ENCODE measurements around the gene SKOR1.

Gene SKOR1

DNA sequence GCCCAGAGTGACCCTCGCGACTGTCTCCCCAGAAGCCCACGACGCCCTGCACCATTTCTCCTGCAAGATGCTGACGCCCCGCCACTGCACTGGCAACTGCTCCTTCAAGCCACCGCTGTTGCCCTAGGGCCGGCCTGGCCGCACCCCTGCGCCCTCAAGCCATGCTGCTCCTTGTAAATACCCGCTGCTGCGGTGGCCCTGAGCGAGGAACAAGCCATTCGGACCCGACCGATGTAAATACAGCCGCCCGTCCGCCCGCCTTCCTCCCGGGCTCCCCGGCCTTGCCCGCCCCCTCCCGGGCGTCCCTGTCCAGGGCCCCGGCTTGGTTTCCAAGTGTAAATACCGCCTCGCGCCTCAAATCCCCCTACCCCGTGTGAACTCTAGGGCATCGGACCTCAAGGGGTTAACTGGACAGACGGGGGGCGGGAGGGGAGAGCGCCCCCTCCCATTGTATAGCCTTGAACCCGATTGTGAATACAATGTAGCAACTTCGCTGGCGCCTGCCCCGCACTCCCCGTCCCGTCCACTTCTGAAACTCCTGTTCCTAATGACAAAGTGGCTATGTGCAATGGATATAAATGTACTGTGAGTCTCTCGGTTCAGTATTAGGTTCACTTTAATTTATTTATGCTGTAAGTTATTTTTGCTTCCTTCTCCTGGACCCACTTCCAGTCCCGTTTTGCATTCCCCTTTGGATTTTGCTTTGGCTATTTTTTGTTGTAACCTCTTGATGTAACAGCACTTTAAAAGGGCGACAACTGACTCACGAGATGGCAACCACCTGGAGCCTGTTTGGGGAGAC, 8.6 kb downstream of the SKOR1 start:
- no peak for DNase-seq

DNA sequence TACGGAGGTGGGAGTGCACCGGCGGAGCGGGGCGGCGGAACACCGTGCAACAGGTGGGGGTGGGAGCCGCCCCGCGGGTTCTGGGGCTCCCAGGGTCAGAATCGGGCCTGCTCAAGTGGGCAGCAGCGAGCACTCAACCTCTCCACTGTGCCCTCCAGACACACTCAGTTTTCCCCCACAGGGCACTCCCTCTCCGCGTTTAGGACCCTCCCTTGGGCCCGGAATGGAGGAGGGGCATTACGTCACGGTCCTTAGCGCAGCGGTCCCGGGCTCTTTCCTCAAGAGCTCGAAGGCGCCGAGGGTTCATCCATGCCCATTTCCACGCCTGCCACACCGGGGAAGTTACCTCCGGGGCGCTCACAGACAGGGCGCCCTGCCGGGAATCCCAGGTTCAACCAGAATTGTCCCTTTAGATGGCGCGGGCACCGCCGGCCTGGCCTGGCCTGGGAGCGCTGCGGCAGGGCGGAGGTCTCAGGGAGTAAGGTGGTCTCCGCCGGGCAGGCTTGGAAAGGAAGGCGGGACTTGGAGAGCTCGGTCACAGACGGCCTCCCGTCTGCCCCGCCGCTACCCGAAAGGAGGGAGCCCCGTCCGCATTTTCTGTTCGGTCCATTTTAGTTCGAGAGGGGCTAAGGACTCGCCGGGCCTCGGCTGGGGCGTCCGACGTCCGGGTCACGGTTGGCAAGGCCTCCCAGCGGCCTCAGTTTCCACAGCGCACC, 9.4 kb downstream of the SKOR1 start:
- DNase-seq, result no peak

DNA sequence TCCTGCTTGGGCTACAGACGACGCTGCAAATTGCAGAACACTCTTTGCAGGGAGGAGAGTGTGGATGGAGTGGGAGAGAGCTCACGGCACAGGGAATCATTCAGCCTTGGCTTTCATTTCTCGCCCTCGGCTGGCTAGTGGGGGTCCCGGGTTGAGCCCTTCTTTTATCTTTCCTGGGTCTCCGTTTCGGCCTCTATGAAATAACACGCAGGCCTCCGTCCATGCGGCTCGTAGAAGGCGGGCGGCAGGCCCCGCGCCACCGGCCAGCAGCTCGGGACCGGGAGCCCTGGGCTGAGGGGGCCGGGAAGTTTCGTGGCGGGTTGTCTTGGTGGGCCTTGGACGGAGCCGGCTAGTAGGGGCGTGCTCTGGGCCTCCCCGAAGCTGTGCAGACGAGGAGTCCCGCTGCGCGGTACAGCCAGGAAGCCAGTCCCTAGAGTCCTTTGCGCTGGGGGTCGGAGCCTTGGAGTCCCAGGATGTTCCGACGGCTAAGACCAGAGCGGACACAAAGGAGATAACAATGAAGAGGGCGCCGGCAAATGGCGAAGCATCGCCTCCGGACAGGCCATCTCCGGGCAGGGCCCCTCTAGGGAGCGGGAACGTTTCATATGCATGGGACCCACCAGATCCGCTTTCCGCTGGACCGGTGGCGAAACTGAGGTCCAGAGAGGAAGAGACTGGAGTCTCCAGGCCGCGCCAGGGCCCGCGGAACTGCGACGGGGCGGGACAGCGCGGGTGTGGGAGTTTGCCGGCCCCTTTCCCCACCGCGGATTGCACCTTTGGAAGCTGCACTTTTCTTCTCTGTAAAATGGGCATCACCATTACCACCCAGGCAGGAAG, 10.2 kb downstream of the SKOR1 start:
- no peak for DNase-seq

DNA sequence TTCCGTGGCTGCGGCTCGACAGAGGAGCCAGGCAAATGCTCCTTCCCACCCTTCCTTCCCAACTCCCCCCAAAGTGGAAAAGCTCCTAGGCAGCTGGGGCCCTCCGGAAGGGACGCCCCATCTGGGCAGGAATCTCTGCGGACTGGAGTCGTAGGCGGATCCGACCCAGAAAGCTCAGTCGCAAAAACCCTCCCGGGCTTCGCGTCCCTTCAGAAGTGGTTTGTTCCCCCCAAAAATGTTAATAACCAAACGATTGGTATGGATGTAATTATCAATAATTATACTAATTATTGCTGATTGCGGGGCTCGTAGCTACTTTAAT, 10.8 kb downstream of the SKOR1 start:
- no peak for DNase-seq

DNA sequence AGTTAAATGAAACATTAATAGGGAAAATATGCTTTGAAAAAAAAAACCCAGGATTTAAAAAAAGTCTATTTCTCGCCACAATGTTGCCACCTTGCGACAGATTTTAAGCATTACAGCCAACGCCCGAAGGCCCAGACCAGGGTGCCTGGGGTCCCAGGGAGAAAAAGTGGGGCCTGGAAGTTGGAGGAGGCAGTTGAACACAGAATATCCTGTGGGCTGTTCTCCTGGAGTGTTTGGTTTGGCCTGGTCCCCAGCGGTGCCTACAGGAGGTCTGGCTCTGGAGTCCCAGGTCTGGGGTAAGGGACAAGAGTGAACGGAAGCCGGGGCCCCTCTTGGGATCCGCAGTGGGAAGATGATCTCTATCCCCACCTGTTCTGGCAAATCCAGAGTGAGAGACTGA, 11.2 kb downstream of the SKOR1 start:
- peak; percentile 72 for DNase-seq

DNA sequence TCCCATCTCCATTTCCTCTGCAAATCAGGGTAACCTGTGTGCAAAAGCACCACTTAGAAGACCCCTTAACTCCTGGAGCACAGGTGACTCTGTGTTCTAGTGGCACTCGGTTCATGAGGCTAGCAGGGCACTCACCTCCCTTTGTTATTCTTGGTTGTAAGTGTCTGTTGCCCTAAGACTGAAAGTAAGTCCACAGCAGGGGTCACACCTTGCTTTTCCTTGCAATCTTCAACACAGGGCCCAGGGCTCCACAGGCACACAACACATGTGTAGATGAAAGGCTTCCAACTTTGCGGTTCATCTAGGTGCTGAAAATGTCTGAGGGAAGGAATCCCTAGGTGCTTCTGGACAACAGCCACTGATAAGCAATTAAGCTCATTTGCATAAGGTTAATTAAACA, 11.6 kb downstream of the SKOR1 start:
- no peak for DNase-seq

DNA sequence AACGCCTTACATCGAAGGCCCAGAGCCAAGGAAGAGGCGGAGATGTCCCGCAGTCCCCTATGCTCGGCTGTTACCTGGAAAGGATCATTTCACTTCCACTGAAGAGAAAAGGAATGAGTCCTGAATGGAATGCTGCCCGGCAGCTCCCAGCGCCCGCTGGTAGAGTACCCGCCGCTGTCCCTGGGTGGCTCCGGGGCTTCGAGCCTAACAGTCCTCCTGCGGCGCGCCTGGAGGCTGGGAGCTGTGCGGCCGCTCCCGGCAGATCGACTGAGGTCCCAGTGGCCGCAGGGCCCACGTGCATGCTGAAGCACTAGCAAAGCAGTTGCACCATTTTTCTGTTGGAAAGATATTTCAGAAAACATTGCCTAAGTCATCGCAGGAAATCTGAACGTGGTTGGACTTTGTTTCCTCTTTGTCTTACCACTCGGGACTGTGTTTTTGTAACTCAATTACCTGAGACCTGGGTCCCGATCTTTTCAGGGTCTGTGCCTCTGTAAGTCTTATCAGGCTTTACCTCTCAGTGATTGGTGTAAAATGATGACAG, 13.6 kb downstream of the SKOR1 start:
- DNase-seq, result no peak

DNA sequence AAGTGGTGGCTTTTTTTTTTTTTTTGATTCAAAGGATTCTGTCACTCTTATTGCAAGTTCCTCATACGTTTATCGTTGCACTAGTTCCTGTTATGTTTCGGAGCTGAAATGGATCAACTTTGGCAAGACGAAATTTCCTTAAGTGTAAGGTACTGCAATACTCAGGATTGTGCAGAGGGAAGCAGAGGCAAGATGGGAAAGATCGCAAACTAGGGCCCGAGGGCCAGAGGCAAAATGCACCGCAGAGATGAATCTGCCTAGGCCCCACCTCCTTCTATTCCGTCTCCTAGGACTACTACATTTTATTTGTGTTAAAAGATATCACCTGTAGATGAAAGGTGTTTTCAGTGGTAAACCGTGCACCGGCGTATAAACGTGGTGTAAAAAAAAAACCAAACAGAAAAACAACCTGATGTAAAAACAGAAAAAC, 14.2 kb downstream of the SKOR1 start:
- peak; percentile 88 for DNase-seq

DNA sequence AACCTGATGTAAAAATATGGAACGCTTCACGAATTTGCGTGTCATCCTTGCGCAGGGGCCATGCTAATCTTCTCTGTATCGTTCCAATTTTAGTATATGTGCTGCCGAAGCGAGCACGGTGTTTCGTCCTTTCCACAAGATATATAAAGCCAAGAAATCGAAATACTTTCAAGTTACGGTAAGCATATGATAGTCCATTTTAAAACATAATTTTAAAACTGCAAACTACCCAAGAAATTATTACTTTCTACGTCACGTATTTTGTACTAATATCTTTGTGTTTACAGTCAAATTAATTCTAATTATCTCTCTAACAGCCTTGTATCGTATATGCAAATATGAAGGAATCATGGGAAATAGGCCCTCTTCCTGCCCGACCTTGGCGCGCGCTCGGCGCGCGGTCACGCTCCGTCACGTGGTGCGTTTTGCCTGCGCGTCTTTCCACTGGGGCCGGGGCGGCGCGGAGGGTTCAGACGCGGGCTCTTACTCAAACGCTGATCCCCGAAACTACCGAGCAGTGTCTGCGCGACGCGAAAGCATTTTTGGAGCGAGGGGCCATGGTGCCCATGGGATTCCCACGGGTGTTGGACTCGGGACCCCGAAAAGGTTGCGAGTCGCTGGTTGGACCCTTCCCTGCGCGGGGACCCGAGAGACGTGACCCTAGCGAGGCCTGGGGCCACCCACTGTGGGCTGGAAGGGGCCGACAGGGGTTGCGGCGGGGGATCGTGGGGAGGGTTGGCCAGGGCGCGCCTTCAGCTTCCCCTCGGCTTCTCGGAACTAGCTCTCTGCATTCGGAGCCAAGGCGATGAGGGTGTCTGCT, 14.8 kb downstream of the SKOR1 start, which contains the start of gene RNU6-1:
RNU6-1 (minus strand) TSS at position 117 of the 820 bp plus-strand sequence.
- peak; percentile 96 for DNase-seq

DNA sequence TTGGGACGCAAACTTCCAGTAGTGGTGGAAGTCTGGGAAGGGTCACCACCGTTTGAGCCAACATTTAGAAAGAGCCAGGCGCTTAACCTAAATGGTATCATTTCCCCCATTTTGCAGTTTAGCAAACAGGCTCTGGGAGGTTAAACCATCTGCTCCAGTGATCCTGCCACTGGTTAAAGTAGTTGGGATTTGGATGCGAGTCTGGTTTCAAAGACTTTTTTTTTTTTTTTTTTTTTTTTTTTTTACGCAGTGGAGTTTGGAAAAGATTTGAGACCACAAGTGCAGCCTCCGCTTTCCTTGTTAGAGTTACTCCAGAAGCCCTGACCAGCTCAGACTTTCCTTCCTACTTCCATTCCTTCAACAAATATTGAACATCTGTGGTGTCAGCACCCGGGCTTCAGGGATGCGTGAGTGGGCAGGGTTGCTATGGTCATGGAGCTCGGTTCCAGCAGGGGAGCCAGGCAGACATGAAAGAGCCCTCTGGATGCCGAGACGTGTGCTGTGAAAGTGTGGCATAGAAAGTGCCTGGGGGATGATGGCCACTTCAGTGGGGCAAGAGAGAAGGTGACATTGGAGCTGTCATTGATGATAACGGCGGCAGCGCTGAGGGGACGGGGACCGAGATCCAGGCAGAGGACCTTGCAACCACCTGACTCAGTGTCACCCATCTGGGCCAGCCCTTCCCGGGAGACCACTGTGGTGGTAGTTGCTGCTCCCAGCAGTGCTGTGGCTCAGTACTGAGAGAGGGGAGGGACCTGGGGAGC, 15.6 kb downstream of the SKOR1 start:
- peak; percentile 55 for DNase-seq

DNA sequence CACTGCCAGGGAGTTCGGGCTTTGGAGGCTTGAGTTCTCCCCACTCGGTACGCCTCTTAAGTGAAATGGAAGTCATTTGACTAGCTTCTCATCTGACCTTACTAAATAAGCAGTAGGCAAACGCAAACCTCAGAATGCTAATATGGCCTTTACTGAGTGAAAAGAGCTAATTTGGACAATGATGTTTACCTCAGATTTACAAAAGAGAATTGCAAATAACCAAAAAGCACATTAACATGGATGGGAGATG, 16.1 kb downstream of the SKOR1 start:
- no peak for DNase-seq

DNA sequence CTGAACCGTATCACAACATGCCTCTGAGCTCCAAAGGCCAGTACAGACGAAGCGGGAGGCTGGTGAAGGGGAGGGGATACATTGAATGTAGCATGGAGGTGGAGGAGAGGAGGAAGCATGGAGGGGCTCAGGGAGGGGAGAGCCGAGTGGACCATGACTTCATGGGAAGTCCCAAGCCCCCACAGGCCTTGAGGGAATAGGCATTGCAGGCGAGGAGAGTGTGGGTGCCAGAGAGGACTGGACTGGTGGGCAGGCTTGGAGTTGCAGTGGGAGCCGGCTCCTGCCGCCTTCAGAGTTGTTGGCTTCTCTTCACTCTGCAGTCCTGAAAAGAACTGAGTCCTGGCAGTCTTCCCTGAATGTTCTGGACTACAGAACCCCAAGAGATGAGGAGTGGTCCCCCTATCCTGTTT, 17.8 kb downstream of the SKOR1 start:
- no peak for DNase-seq

DNA sequence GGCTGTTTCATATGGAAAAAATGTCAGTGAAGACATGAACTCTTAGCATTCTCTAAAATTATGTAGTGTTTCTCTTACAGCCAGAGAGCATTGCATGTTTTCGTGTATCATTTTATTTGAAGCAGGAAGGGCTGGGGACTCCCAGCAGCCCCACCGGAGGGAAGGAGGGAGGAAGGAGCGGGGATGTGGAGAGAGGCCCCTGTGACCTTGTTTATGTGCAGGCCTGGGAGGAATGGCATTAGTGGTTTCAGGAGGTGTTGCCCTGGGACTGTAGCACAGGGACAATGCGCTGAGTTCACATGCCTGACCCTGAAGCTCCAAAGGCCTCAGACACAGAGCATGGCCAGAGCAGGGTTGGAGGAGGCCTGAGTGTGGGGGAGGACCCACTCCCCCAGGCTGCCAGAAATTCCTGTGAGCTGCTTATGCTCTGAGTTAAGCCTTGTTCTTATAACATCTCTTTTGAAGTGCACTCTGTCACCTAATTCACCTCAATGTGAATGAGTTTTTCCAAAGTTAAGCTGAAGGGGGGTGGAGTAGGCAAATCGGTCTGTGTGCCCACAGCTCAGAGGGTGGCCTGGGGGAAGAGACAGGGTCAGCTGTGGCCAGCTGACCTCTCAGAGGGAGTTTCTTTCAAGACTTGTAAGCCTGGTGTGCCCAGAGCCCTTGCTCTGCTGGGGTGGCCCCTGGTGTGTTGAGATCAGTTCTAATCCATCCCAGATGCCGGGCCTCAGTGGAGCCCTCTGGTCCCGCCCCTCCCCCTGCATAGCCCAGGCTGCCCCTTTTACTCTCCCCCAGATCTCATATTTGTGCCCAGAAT, 18.5 kb downstream of the SKOR1 start:
- no peak for DNase-seq

DNA sequence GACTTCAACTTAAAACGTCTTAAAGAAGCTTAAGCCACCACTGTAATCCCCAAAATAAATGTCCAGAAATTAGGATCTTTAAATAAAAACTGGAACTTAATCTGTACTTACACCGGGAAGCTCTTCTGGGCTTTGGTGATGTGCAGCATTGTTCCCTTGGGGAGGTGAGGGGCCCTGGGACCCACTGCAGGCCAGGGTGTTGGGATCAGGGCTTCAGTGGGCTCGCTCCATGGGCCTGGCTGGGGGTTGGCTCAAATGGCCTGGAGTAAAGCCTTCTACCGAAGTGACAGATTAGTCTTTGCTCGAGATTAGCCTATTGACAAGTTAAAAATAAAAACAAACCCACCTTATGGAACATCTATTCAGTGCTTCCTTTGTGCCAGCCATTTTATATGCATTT, 20.7 kb downstream of the SKOR1 start:
- no peak for DNase-seq

DNA sequence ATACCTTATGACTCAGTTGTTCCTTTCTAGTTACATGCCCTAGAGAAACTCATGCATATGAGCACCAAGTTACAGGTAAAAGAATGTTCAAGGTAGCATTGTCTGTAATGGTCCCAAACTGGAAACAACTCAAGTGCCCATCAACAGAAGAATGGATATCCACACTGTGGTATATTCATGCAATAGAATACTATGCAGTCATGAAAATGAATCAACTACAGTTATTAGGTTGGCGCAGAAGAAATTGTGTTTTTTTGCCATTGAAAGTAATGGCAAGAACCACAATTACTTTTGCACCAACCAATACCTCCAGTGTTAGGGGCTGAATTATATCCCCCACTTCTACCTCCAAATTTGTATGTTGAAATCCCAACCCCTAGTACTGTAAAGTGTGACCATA, 24.2 kb downstream of the SKOR1 start:
- DNase-seq, result no peak

DNA sequence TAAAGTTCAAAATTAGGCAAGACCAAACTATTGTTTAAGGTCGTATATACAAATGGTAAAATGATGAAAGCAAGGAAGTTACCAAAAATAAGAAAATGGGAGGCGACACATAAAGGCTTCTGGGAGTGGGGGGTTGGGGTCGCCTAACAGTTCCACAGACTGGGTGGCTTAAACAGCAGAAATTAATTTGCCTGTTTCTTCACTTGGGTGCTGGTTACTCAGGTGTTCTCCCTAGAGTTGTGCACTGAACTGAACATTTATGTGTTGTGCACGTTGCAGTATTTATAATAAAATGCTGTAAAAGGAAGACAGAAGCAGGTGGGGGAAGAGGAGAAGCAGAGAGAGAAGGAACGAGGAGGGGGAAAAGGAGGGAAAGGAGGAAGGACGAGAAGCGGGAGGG, 25.0 kb downstream of the SKOR1 start:
- DNase-seq, result no peak

DNA sequence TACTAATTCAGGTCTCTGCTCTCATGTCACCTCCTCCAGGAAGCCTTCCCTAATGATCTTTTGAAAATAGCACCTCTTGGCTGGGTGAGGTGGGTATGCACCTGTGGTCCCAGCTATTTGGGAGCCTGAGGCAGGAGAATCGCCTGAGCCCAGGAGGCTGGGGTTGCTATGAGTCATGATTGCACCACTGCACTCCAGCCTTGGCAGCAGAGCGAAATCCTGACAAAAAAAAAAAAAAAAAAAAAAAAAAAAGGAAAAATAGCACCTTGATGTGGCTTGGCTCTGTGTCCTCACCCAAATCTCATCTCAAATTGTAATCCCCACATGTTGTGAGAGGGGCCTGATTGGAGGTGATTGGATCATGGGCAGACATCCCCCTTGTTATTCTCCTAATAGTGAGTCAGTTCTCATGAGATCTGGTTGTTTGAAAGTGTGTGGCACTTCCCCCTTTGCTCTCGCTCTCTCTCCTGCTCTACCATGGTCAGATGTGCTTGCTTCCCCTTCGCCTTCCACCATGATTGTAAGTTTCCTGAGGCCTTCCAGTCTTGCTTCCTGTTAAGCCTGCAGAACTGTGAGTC, 25.8 kb downstream of the SKOR1 start:
- no peak for DNase-seq

DNA sequence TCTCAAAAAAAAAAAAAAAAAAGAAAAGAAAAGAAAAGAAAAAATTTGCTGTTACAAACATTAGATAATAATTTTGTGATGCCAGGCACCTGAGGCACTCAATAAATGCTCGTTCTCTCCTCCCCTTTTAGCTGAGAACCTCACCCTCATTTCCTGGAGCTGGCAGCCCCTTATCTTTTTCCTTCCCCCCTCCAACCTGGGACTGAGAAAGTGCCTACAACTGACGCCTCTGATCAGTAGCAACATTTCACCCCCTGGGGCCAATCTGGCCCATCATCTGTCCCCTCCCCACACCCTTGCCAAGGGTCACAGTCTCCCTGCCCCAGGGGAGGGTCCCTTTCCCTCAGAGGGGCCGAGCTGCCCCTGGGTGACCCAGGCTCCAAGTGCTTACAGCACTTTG, 27.1 kb downstream of the SKOR1 start:
- no peak for DNase-seq

DNA sequence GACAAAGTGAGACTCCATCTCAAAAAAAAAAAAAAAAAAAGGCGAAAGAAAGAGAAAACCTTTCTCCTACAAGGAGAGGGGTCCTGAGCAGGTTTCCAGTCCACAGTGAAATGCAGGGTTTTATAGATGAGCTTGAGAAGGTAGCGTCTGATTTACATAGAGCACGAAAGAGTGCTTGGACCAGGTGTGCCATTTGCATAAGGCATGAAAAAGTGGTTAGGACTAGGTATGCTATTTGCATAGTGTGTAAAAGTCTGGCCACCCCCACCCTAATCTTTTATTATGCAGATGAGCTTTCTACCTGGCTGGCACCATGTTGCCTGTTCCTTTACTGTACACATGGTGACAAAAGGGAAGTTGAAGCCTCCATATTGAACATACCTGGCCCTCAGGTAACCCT, 28.1 kb downstream of the SKOR1 start:
- no peak for DNase-seq

DNA sequence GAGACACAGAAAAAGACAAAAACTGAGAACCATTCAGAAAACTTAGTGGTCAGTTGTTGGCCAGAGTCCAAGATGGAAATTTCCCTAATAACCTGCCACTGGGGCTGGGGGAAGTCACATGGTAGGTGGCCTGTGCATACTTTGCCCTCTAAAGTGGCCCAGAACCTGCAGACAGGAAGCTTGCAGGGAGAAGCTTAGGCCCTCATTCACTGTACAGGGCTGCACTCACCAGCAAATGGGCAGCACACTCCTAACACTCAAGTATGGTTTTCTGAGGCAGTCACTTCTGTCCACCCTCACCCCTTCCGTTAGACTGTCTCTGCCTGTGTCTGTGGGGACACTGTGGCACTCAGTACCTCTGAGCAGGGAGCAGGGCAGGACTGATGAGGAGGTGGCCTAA, 29.0 kb downstream of the SKOR1 start:
- no peak for DNase-seq

DNA sequence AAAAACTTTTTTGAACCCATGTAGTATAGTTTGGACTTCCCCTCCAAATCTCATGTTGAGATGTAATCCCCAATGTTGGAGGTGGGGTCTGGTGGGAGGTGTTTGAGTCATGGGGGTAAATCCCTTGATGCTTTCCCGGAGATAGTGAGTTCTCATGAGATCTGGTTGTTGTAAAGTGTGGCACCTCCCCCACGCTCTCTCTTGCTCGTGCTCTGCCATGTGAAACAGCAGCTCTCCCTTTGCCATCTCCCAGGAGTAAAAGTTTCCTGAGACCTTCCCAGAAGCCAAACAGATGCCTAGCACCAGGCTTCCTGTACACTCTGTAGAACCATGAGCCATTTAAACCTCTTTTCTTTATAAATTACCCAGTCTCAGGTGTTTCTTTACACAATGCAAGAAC, 30.5 kb downstream of the SKOR1 start:
- DNase-seq, result no peak

Measured in NCI-H2171 treated with DMSO at 0.1 percent for 48 hours (cell line).